ENCODE data around the gene RNF2.
"Not testable (repeated sequence)": the region's sequence is repeated elsewhere in the genome, so short reads cannot be mapped to it uniquely, and the experiment has no call there.

RNF2 gene

DNA sequence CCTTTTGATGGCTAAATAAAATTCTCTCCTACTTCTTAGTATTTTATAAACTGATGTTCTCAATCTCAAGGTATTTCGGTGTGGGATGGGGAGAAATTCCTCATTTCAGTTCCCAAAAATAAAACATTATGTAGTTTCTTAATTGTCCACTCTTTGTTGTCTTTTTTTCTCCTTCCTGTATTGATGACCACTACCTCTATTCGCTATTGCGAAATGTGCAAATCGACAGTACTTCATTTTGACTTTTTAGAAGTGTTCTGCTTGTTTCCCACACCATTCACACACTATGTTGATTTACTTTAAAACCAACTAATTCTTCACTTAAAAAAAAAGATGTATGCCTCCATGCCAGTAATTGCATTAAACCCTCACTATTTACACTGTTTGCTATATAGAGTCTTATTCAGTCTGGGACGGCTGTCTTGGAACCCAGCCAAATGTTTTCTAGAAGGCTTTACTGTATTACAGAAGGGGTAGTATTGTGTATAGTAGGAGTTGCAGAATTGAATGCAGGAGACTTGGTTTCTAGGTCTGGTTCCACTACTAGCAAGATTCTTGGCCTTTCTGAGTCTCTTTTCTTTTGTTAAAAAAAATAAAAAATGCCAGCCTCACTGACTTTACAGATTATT lies 5.6 kb downstream of the RNF2 start:
- no peak for DNase-seq

DNA sequence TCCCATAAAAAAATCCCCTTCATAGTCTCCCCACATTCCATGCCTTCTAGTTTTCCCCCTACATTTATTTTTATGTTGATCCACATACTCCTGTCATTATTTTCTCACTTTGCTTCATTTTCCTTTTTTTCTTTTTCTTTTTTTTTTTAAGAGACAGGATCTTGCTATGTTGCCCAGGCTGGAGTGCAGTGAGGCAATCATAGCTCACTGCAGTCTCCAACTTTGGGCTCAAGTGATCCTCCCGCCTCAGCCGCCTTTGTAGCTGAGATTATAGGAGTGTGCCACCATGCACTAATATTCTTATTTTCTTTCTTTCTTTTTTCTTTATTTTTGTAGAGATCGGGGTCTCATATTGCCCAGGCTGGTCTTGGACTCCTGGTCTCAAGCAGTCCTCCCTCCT lies 7.8 kb downstream of the RNF2 start:
- no peak for DNase-seq

DNA sequence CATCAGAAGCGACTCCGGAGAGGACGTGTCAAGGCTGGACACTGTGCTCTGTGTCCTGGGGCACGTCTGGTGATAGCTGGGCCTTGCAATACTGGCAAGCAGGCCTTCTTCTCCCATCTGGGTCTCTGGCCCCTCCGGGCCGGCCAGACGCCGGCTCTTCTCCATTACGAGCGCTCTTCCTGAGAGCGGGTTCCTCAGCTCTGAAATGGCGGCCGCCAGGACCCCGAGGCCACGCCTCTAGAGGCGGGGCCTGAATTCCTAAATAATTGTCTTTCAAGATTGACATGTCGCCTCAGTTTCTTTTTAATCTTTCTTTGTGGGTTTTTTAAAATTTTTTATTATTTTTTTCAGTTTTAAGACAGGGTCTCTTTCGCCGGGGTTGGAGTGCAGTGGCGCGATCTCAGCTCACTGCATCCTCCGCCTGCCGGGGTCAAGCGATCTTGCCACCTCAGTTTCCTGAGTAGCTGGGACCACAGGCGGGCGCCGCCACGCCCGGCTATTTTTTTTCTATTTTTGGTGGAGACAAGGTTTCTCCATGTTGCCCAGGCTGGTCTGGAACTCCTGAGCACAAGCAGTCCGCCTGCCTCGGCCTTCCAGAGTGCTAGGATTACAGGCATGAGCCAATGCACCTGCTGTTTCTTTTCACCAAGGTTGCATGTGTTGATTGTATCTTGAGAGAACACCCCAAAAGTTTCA lies 9.2 kb downstream of the RNF2 start:
- DNase-seq = no peak

DNA sequence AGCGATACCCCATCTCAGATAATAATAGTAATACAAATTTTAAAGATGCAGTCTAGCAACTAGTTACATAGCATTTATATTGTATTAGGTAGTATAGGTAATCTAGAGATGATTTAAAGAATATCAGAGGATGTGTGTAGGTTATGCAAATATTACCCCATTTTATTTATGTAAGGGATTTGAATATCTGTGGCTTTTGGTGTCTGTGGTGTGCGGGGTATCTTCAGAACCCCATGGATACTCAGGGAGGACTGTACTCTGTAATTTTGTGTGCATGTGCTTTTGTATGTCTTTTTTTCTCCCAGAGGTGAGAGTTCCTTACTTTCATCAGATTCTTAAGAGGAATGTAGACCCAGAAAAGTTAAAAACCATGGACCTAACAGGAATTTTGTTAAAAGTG lies 12.8 kb downstream of the RNF2 start:
- DNase-seq = no peak

DNA sequence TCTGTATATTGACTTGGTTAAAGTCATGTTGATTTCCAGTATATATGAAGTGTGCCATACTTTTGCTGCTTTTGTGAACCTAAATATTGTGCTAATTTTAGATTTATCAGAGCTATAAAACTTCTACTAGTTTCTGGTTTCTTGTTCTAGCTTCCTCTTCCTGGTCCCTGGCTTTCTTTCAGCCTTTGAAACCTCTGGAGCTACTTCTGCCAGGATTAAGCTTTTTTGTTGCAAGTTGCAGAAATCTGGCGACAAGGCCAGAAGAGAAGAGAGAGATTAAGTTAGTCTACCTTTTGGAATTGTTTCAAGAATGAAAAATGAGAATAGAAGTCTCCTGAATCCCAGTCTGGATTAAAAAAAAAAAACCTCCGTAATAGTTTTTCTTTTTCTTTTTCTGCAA lies 13.5 kb downstream of the RNF2 start:
- no peak for DNase-seq

DNA sequence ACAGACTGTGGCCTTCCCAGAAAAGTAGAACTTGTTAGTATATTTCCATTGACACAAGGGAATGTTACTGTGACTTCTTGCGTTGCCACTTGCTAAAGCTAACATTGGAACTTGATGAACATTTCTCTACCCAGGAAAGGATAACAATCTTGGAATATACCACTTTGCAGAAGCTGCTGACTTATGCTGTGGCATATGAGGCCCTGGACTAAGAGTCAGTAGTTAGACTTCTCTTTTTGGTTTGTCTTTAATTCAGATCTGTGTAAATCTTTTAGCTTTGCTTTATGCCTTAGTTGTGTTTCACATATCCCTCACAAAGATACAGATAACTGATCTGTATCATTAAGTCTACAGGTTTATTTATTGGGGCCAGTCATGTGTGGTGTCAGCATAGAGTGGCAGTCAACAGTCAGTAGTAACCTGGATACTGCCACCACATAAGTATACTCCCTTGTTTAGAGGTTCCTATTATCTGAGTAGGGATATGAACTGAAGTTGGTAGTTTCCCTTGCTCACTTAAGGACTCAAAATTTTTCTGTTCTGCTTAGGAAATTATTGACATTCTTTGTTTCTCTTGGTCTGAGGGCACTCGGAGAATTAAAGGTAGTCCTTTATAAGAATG lies 14.7 kb downstream of the RNF2 start:
- DNase-seq = no peak

DNA sequence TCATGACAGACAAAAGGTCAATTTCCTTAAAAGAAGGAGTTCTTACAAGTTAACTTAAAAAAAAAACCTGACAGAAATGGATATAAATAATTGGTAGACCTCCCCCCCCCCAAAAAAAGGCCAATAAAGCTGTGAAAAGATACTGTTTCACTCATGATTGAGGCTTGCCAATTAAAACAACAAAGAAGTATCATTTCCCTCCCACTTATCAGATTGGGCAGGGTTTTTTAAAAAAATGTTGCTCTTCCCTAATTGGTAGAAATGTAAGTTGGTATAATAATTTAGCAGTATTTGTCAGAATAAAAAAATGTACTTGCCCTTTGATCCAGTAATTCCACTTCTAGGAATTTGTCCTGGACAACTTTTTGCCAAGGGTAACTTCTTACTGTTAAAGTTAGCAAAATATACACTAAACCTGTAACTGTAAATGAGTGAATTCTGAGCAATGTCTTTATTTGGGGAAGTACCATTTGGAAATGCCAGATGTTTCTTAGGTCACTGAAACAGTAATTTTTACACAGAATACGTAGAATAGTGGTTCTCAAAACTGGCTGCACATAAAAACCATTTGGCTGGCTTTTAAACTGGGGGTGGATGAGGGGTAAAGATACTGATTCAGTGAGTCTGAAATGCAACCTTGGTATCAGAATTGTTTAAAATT lies 17.5 kb downstream of the RNF2 start:
- no peak for DNase-seq

DNA sequence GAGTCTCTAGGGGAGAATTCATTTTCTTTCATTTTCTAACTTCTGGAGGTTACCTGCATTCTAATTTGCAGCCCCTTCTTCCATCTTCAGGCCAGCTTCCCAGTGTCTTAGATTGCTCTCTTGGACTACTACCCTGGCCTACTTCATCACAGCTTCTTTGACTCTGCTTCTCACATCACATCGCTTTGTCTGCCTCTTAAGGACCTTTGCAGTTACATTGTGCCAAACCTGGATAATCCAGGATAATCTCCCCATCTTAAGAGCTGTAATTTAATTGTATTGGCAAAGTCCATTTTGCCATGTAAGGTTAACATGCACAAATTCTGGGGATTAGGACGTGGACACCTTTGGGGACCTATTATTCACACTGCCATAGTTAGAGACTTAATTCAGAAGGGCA lies 18.4 kb downstream of the RNF2 start:
- no peak for DNase-seq

DNA sequence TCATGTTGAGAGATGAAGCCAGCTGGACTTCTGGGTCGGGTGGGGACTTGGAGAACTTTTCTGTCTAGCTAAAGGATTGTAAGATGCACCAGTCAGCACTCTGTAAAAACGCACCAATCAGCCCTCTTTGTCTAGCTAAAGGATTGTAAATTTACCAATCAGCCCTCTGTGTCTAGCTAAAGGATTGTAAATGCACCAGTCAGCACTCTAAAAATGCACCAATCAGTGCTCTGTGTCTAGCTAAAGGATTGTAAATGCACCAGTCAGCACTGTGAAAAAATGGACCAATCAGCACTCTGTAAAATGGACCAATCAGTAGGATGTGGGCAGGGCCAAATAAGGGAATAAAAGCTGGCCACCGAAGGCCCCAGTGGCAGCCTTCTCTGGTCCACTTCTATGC lies 19.6 kb downstream of the RNF2 start:
- not testable (repeated sequence) for DNase-seq

DNA sequence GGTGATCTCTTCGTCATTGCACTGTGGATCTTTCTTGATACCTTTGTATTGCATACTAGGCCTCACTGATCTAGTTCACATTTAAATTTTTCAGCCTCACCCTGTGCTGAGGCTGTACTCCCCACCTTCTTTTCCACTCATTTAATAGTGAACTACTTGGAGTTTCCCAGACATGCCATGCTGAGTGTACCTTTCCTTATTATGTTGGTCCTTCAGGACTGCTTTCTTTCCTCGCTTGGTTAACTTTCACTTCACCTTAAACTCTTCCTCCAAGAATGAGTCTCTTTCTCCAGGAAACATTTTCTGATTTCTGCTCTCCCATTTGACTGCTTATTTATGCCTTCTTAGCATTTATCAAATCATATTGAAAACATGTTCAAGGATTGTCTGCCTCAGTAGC lies 20.8 kb downstream of the RNF2 start:
- no peak for DNase-seq

DNA sequence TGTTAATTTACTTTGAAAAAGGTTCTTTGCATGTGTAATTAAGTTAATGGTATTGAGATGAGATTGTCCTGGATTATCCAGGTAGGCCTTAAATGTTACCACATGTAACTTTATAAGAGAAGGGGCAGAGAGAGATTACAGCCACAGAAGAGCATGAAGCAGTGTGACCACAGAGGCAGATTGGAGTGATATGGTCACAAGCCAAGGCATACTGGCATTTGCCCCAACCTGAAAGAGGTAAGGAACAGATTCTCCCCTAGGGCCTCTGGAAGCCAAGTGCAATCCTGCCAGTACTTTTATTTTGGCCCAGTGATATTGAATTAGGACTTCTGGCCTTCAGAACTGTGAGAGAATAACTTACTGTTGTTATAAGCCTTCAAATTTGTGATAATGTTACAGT lies 23.0 kb downstream of the RNF2 start:
- DNase-seq = no peak

DNA sequence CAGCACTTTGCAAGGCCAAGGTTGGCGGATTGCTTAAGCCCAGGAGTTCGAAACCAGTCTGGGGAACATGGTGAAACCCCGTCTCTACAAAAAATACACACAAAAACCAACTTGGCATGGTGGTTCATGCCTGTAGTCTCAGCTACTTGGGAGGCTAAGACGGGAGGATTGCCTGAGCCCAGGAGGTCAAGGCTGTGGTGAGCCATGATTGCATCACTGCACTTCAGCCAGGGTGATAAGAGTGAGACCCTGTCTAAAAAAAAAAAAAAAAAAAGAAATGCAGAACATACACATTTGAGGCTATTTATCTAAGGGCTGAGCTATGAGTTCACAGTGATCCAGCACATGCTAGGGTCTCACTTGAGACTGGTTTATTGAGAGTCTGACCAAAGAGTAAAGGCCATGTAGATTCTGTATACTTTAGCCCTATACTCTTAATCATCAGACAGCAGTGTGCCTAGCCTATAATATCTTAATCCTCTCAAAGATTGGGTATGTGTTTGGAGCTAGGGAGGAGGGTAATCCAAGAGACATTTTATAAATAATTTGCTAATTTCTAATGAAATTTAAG lies 23.9 kb downstream of the RNF2 start:
- no peak for DNase-seq

DNA sequence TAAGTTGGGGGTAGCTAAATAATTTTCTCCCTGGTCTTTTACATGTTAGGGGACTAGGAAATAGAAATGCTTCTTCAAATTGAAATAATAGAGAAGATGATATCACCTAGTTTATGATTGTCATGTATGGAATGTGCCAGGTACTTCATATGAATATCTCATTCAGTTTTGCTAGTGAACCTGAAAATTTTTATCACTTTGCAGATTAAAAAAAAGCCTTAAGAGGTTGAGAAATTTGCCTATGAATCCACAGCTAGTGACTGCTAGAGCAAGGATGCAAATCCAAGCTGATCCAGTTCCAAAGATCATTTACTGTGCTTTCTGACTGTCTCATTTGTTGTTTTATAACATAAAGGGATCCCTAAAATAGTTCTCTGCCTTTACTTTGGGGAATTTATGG lies 24.7 kb downstream of the RNF2 start:
- DNase-seq = no peak

DNA sequence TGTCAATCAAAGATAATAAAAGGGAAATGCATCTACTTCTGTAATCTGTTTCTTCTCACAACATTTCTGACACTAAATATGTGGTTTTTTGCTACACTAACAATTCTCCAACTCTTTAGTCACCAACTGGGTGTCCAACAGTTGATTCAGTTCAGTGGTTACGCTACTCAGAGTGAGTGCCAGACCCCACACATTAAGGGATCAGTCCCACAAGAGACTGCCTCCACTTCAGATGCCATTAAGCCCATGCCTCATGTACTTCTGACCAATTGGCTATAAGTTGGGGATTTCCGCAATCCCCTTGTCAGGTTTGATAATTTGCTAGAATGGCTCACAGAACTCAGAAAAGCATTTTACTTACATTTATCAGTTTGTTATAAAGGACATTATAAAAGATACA lies 28.4 kb downstream of the RNF2 start:
- DNase-seq = no peak

DNA sequence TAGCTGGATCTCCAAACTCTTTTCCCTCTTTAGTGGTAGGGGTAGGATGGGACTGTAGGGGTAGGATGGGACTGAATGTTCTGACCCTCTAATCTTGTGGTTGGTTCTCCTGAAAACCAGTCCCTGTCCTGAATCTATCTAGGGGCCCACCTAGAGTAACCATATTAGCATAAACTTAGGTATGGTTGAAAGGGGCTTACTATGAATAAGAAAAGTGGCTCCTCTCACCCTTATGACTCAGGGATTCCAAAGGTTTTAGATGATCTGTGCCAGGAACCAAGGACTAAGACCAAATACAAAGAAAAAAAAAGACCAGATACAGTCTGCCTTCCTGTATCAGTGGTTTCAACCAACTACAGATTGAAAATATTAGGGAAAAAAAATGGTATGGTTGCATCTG lies 28.9 kb downstream of the RNF2 start:
- no peak for DNase-seq

DNA sequence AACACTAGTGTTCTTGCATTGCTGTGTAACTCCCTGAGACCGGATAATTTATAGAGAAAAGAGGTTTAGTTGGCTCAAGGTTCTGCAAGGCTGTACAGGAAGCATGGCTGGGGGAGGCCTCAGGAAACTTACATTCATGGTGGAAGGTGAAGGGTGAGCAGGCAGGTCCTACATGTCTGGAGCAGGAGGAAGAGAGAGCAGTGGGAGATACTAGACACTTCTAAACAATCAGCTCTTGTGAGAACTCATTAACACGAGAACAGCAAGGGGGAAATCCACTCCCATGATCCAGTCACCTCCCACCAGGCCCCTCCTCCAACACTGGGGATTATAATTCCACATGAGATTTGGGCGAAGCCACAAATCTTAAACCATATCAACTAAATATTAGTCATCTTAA lies 30.1 kb downstream of the RNF2 start:
- DNase-seq = no peak

DNA sequence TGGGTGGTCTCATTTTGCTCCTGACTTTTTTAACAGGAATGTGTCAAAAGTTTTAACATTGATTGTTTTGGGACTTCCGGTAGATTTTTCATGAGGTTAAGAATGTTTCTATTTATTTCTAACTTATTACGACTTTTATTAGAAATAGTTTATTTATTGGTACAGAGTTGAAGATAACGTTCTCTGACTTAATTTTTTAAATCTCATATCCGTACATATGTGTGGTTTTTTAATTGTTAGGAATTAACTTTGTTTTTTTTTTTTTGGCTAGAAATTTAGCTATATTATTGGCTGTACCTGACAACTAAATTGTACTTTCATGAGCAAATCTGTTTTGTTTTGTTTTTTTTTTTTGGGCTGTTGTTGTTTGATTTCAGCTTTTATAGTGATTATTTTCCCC lies 32.0 kb downstream of the RNF2 start:
- no peak for DNase-seq

DNA sequence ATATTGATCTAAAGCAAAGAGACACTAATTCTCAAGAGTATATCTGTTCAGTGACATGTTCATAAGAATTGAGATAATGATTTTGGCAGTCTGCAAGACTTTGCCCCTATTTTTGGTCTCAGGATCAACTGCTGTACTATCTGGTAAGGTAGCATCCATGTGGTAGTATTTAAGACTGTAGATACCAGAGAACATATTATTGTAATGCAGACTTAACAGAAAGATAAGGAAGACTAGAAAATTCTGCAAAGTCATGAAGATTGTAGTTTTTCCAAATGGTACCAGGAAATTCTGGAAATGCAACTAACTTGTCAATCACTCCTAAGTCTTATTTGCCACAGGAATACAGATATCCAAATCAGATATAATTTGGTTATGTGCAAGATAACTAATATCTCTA lies 35.1 kb downstream of the RNF2 start:
- DNase-seq = no peak

DNA sequence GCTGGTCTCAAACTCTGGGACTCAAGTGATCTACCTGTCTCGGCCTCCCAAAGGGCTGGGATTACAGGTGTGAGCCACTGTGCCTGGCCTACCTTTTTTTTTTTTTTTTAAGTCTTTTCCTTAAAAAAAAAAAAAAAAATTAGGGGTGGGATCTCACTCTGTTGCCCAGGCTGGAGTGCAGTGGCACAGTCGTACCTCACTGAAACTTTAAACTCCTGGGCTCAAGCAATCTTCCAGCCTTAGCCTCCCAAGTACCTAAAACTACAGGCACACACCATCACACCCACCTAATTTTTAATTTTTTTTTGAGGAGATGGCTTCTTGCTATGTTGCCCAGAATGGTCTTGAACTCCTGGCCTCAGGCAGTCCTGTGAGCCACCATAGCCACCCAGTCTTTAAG lies 38.5 kb downstream of the RNF2 start:
- DNase-seq = no peak

DNA sequence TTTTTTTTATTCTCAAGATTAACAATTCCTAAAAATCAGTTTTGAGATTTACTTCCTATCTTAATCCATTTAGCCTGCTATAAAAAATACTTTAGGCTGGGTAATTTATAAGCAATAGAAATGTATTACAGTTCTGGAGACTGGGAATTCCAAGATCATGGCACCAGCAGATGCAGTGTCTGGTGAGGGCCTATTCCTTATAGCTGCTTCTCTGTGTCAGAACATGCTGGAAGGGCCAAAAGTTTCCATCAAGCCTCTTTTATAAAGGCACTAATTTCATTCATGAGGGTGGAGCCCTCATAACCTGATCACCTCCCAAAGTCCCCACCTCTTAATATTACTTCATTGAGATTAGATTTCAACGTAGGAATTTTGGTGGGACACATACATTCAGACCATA lies 41.7 kb downstream of the RNF2 start:
- DNase-seq = no peak

DNA sequence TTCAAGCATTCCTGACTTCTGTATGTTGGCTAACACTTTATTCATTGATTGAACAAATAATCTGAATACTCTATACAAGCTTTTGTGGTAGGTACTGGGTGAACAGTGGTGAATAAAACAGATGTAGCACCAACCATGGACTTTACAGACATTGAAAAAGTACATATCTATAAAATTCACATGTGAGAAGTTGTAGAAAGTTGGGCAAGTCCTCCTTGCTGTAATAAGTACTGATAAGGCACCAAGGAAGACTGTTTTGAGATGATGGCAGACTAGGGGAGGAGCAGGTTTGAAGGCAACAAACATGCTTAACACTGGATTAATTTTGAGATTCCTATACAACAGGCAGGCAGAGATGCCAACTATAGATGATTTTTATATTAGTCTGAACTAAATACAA lies 42.4 kb downstream of the RNF2 start:
- no peak for DNase-seq

DNA sequence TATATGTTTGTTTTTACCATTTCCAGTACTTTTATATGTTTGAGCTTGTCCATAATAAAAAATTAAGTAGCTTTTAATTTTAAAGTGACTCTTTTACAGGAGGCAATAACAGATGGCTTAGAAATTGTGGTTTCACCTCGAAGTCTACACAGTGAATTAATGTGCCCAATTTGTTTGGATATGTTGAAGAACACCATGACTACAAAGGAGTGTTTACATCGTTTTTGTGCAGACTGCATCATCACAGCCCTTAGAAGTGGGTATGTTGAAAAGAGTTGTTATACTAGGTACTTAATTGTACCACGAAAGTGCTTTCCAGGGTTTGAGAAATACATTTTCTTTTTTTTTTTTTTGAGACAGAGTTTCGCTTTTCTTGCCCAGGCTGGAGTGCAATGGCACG lies 46.1 kb downstream of the RNF2 start:
- no peak for DNase-seq

DNA sequence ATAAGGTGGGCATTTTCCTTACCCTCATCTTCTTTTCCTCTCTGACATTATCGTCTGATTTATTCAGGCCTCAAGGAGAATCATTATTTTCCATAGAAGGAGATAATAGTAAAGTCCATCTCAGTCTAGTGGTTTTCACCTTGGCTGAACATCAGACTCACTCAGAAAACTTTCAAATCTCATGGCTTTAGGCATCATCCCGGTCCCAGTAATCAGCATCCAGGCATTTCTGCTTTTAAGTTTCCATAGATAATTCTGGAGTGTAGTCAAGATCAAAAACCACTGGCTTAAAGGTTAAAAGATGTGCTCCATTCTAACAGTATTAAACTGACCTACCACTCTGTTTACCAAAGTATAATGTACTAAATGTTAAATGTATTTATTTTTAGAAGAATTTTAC lies 49.4 kb downstream of the RNF2 start:
- DNase-seq = no peak

DNA sequence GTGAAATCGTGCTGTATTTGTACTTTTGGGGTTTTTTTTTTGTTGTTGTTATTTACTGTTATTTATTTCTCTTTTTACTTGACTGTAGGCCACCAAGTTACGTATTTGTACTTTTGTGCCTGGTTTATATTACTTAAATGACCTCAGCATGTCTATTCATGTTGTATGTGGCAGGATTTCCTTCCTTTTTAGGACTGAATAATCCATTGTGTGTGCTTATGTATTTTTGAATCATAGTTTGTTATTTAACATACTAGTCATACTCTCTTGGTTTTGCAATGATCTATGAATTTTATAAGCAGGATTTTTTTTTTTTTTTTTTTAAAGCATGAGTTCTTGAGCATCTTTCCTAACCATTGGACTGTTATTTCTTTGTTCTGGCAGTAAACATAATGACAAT lies 51.2 kb downstream of the RNF2 start:
- DNase-seq = no peak
